ENCODE data around the gene PLEKHJ1.
A peak's percentile ranks its signal among the peaks of the same experiment; 100 is the strongest.

PLEKHJ1 gene

GRCh38 chr19:2223959-2224358 lies 12.2 kb downstream of the PLEKHJ1 start:
- no peak for TF ChIP-seq CTCF (conservative IDR thresholded peaks at IDR 0.05; ENCODE audit: low read depth, low read length)
- no peak for DNase-seq (ENCODE audit: low read depth)
- no peak overlapping the region for H3K4me3 ChIP-seq (ENCODE audit: low read length)

- no peak for TF ChIP-seq CTCF (conservative IDR thresholded peaks at IDR 0.05; ENCODE audit: low read depth, low read length)
- DNase-seq (ENCODE audit: low read depth) = no peak
- no peak overlapping the region for H3K4me3 ChIP-seq (ENCODE audit: low read length)
Observed at GRCh38 chr19:2223391-2223790, 12.7 kb downstream of the PLEKHJ1 start.

GRCh38 chr19:2221918-2222317 lies 14.2 kb downstream of the PLEKHJ1 start:
- peak; percentile 27 for TF ChIP-seq CTCF (conservative IDR thresholded peaks at IDR 0.05; ENCODE audit: low read depth, low read length)
- DNase-seq (ENCODE audit: low read depth) = no peak
- no peak overlapping the region for H3K4me3 ChIP-seq (ENCODE audit: low read length)

GRCh38 chr19:2221250-2221831 lies 14.8 kb downstream of the PLEKHJ1 start:
- DNase-seq (ENCODE audit: low read depth) = no peak
- no peak for TF ChIP-seq CTCF (conservative IDR thresholded peaks at IDR 0.05; ENCODE audit: low read depth, low read length)
- H3K4me3 ChIP-seq (ENCODE audit: low read length) = no peak overlapping the region

GRCh38 chr19:2219726-2220125 lies 16.4 kb downstream of the PLEKHJ1 start:
- TF ChIP-seq CTCF (conservative IDR thresholded peaks at IDR 0.05; ENCODE audit: low read depth, low read length) = no peak
- no peak overlapping the region for H3K4me3 ChIP-seq (ENCODE audit: low read length)
- no peak for DNase-seq (ENCODE audit: low read depth)

- no peak for TF ChIP-seq CTCF (conservative IDR thresholded peaks at IDR 0.05; ENCODE audit: low read depth, low read length)
- H3K4me3 ChIP-seq (ENCODE audit: low read length) = no peak overlapping the region
- no peak for DNase-seq (ENCODE audit: low read depth)
Observed at GRCh38 chr19:2217591-2217990, 18.5 kb downstream of the PLEKHJ1 start.

- no peak for DNase-seq (ENCODE audit: low read depth)
- no peak for TF ChIP-seq CTCF (conservative IDR thresholded peaks at IDR 0.05; ENCODE audit: low read depth, low read length)
- H3K4me3 ChIP-seq (ENCODE audit: low read length) = no peak overlapping the region
Observed at GRCh38 chr19:2216361-2217225, 19.5 kb downstream of the PLEKHJ1 start.
